Measurements from ENCODE around the gene HOXB1. TPM values are rescaled to one million over a fixed set of nuclear protein-coding genes. Genes with fewer than 3 reads are reported as not detected.
A peak's percentile ranks its signal among the peaks of the same experiment; 100 is the strongest.

Gene HOXB1
- total and polyA plus RNA-seq, 8 donors, result 0.28 TPM; not detected in 7

DNA sequence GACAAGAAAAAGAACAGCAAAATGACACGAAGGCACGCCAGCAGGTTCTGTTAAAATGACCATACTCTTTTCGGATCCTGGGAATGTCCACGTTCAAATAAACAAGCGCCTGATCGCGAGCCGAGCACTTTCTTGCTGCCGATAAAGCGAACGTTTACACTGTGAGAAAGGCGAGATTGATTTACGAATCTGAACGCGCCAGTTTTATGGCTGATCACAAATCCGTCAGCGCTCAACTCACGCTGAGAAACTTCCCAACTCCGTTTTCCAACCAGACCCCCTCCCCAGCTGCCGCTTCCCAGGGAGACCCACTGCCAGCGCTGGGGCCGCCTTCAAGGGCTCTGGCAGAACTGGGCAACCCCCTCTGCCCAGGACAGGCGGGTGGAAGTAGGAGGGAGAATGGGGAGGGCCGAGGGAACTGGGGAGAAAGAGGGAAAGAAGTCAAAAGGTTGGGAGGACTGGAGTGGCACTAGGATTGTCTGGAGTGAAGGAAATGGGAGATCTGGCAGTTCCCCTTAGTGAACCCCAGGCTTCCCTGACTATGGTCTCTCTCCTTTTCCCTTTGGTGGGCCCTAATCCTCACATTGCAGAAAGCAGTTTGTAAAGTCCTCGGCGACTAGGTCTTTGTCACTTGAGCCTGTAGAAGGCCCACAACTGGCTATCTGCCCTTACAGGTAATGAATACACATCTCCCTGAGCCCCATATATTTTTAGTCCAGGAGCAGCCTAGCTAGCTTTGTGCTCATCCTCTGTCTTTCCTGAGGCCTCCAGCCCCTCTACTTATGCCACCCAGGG, 40.4 kb upstream of the HOXB1 start:
- 21 to 25% (median 22%) methylated on average over 26 of the region's 26 CpGs for WGBS, 5 donors
- peak overlapping the region; percentile 27 to 57 (median 38) for H3K4me3 ChIP-seq
- no peaks in the 10 kb centered on the region for H3K9me3 ChIP-seq
- no peaks in the 10 kb centered on the region for H3K36me3 ChIP-seq
- DNase-seq, result no peak
- intact Hi-C loops (cut with DNase I; ENCODE audit: low total_unique reads), result no loop called here
- peak overlapping the region; percentile 32 to 95 (median 93) for H3K27ac ChIP-seq
- TF ChIP-seq POLR2AphosphoS5 (IDR thresholded peaks at IDR 0.05) (no peak), EP300 (IDR thresholded peaks at IDR 0.05) (no peak), POLR2A (IDR thresholded peaks at IDR 0.05) (no peak), CTCF (IDR thresholded peaks at IDR 0.05) (no peak)
- peaks cover 0 to 100% (median 59%) of the 10 kb centered on the region in 3 donors for H3K27me3 ChIP-seq
- H3K4me1 ChIP-seq, result peaks cover 18 to 88% (median 56%) of the 10 kb centered on the region in 4 donors

- Histone ChIP-seq H3K27ac (peak overlapping the region; percentile 22 to 95 (median 93)), H3K4me1 (peaks cover 11 to 87% (median 53%) of the 10 kb centered on the region in 4 donors), H3K4me3 (peak overlapping the region; percentile 27 to 57 (median 38)), H3K27me3 (peaks cover 0 to 100% (median 52%) of the 10 kb centered on the region in 3 donors), H3K9me3 (no peaks in the 10 kb centered on the region), H3K36me3 (no peaks in the 10 kb centered on the region)
- DNase-seq, result no peak
- 14 to 19% (median 16%) methylated on average over 18 to 19 of the region's 19 CpGs for WGBS, 5 donors
- no peak for TF ChIP-seq CTCF (IDR thresholded peaks at IDR 0.05)
- no peak for TF ChIP-seq EP300 (IDR thresholded peaks at IDR 0.05)
- TF ChIP-seq POLR2AphosphoS5 (IDR thresholded peaks at IDR 0.05), result no peak
- TF ChIP-seq POLR2A (IDR thresholded peaks at IDR 0.05), result no peak
- intact Hi-C loops (cut with DNase I; ENCODE audit: low total_unique reads), result no loop called here
Measured at GRCh38 chr17:48570325-48571023, 39.7 kb upstream of the HOXB1 start.

GRCh38 chr17:48569674-48570324, 39.0 kb upstream of the HOXB1 start:
- Histone ChIP-seq H3K27ac (peak overlapping the region; percentile 51 to 95 (median 93)), H3K4me1 (peaks cover 11 to 89% (median 56%) of the 10 kb centered on the region in 4 donors), H3K9me3 (no peaks in the 10 kb centered on the region), H3K27me3 (peaks cover 0 to 100% (median 45%) of the 10 kb centered on the region in 3 donors), H3K4me3 (peak overlapping the region; percentile 27 to 57 (median 38)), H3K36me3 (no peaks in the 10 kb centered on the region)
- WGBS, 5 donors, result 23 to 32% (median 30%) methylated on average over 6 of the region's 6 CpGs
- intact Hi-C loops (cut with DNase I; ENCODE audit: low total_unique reads), result no loop called here
- TF ChIP-seq CTCF (IDR thresholded peaks at IDR 0.05), result no peak
- no peak for TF ChIP-seq POLR2AphosphoS5 (IDR thresholded peaks at IDR 0.05)
- TF ChIP-seq POLR2A (IDR thresholded peaks at IDR 0.05), result no peak
- no peak for TF ChIP-seq EP300 (IDR thresholded peaks at IDR 0.05)
- no peak for DNase-seq

- 12 to 34% (median 23%) methylated on average over 3 of the region's 3 CpGs for WGBS, 5 donors
- Histone ChIP-seq H3K27me3 (peaks cover 0 to 100% (median 46%) of the 10 kb centered on the region in 3 donors), H3K4me1 (peaks cover 17 to 90% (median 57%) of the 10 kb centered on the region in 4 donors), H3K9me3 (no peaks in the 10 kb centered on the region), H3K4me3 (peak overlapping the region; percentile 27 to 57 (median 34)), H3K36me3 (no peaks in the 10 kb centered on the region), H3K27ac (peak overlapping the region; percentile 14 to 95 (median 93))
- TF ChIP-seq CTCF (IDR thresholded peaks at IDR 0.05), result no peak
- no peak for TF ChIP-seq POLR2AphosphoS5 (IDR thresholded peaks at IDR 0.05)
- TF ChIP-seq POLR2A (IDR thresholded peaks at IDR 0.05), result no peak
- no peak for TF ChIP-seq EP300 (IDR thresholded peaks at IDR 0.05)
- no peak for DNase-seq
- intact Hi-C loops (cut with DNase I; ENCODE audit: low total_unique reads), result no loop called here
Measured at GRCh38 chr17:48569240-48569582, 38.4 kb upstream of the HOXB1 start.
